ENCODE measurements around the gene TRIM66. TPM values are rescaled to one million over a fixed set of nuclear protein-coding genes. Genes with fewer than 3 reads are reported as not detected.
A peak's percentile ranks its signal among the peaks of the same experiment; 100 is the strongest.

Gene TRIM66
- total RNA-seq, 4 donors from 2014 or later = 11.7 to 19.7 (median 14.3) TPM

GRCh38 chr11:8605971-8606563 is 76.4 kb downstream of the TRIM66 start:
- intact Hi-C loops (cut with DNase I; ENCODE audit: low total_unique reads) (no loop called here), in situ Hi-C loops (cut with MboI; ENCODE audit: low pct_ligation_motif_present in 1 of 4, low pct_unique_long_range_greater_than_20kb in 1 of 4, low sequenced_read_pairs in 3 of 4) (no loop called here)
- TF ChIP-seq EP300 (IDR thresholded peaks at IDR 0.05; ENCODE audit: low read depth) (no peak), POLR2A (IDR thresholded peaks at IDR 0.05) (no peak), CTCF (IDR thresholded peaks at IDR 0.05) (no peak), POLR2AphosphoS5 (IDR thresholded peaks at IDR 0.05) (no peak)
- Histone ChIP-seq H3K36me3 (no peaks in the 10 kb centered on the region), H3K9me3 (no peaks in the 10 kb centered on the region), H3K27ac (no peak overlapping the region), H3K4me3 (no peak overlapping the region), H3K4me1 (peaks cover 0 to 6% (median 0%) of the 10 kb centered on the region in 4 donors), H3K27me3 (no peaks in the 10 kb centered on the region)
- WGBS, 2 donors (ENCODE audit: low coverage in 1 of 2) = 88 to 96% methylated on average over 1 of the region's 1 CpG
- no peak for DNase-seq

- in situ Hi-C loops (cut with MboI; ENCODE audit: low pct_ligation_motif_present in 1 of 4, low pct_unique_long_range_greater_than_20kb in 1 of 4, low sequenced_read_pairs in 3 of 4) = no loop called here
- H3K4me1 ChIP-seq = peaks cover 0 to 6% (median 0%) of the 10 kb centered on the region in 4 donors
- no peaks in the 10 kb centered on the region for H3K36me3 ChIP-seq
- 21 to 44% methylated on average over 3 to 9 of the region's 9 CpGs for WGBS, 2 donors (ENCODE audit: low coverage in 1 of 2)
- peak; percentile 52 to 71 (median 52) for TF ChIP-seq POLR2AphosphoS5 (IDR thresholded peaks at IDR 0.05)
- TF ChIP-seq CTCF (IDR thresholded peaks at IDR 0.05) = peak; percentile 50 to 68 (median 66)
- TF ChIP-seq EP300 (IDR thresholded peaks at IDR 0.05; ENCODE audit: low read depth) = no peak
- TF ChIP-seq POLR2A (IDR thresholded peaks at IDR 0.05) = no peak
- no peak overlapping the region for H3K4me3 ChIP-seq
- H3K27me3 ChIP-seq = no peaks in the 10 kb centered on the region
- peak; percentile 67 for DNase-seq
- H3K27ac ChIP-seq = peak overlapping the region; percentile 51 to 68 (median 56)
- intact Hi-C loops (cut with DNase I; ENCODE audit: low total_unique reads) = no loop called here
- H3K9me3 ChIP-seq = no peaks in the 10 kb centered on the region
Measured at GRCh38 chr11:8604078-8604723, 78.3 kb downstream of the TRIM66 start.

- H3K4me3 ChIP-seq = no peak overlapping the region
- no peaks in the 10 kb centered on the region for H3K36me3 ChIP-seq
- WGBS, 2 donors (ENCODE audit: low coverage in 1 of 2) = 80 to 88% methylated on average over 1 to 2 of the region's 2 CpGs
- in situ Hi-C loops (cut with MboI; ENCODE audit: low pct_ligation_motif_present in 1 of 4, low pct_unique_long_range_greater_than_20kb in 1 of 4, low sequenced_read_pairs in 3 of 4) (no loop called here), intact Hi-C loops (cut with DNase I; ENCODE audit: low total_unique reads) (no loop called here)
- H3K27ac ChIP-seq = peak overlapping the region in 3 of 4 donors; percentile 11 to 68 (median 55)
- no peak for DNase-seq
- peaks cover 0 to 6% (median 0%) of the 10 kb centered on the region in 4 donors for H3K4me1 ChIP-seq
- no peaks in the 10 kb centered on the region for H3K27me3 ChIP-seq
- TF ChIP-seq EP300 (IDR thresholded peaks at IDR 0.05; ENCODE audit: low read depth) (no peak), POLR2AphosphoS5 (IDR thresholded peaks at IDR 0.05) (no peak), POLR2A (IDR thresholded peaks at IDR 0.05) (no peak), CTCF (IDR thresholded peaks at IDR 0.05) (no peak)
- H3K9me3 ChIP-seq = no peaks in the 10 kb centered on the region
Measured at GRCh38 chr11:8603696-8604077, 78.8 kb downstream of the TRIM66 start.

GRCh38 chr11:8601376-8602133 is 80.9 kb downstream of the TRIM66 start:
- intact Hi-C loops (cut with DNase I; ENCODE audit: low total_unique reads) = no loop called here

More at GRCh38 chr11:8601376-8602133, 80.9 kb downstream of the TRIM66 start:
- Histone ChIP-seq H3K4me1 (peaks cover 0 to 10% (median 0%) of the 10 kb centered on the region in 4 donors), H3K27ac (no peak overlapping the region), H3K36me3 (no peaks in the 10 kb centered on the region), H3K4me3 (no peak overlapping the region), H3K9me3 (no peaks in the 10 kb centered on the region), H3K27me3 (no peaks in the 10 kb centered on the region)
- WGBS, 2 donors (ENCODE audit: low coverage in 1 of 2) = 78 to 86% methylated on average over 6 to 9 of the region's 9 CpGs
- TF ChIP-seq EP300 (IDR thresholded peaks at IDR 0.05; ENCODE audit: low read depth) (no peak), POLR2A (IDR thresholded peaks at IDR 0.05) (no peak), POLR2AphosphoS5 (IDR thresholded peaks at IDR 0.05) (no peak), CTCF (IDR thresholded peaks at IDR 0.05) (no peak)
- no peak for DNase-seq
- in situ Hi-C loops (cut with MboI; ENCODE audit: low pct_ligation_motif_present in 1 of 4, low pct_unique_long_range_greater_than_20kb in 1 of 4, low sequenced_read_pairs in 3 of 4) = no loop called here
